HG02981 (cell line): Measurements from ENCODE around the gene ARHGAP11A.
A peak's percentile ranks its signal among the peaks of the same experiment; 100 is the strongest.
"Not testable (repeated sequence)": the region's sequence is repeated elsewhere in the genome, so short reads cannot be mapped to it uniquely, and the experiment has no call there.

Experiments
- ATAC-seq: cut with Tn5 transposase; IDR thresholded peaks from one replicate; pipeline ENCODE4 v1.9.1; 2021; ENCODE audit warnings: mild to moderate bottlenecking, moderate library complexity; ENCODE audit not compliant: unreplicated experiment

The ARHGAP11A gene, protein sequence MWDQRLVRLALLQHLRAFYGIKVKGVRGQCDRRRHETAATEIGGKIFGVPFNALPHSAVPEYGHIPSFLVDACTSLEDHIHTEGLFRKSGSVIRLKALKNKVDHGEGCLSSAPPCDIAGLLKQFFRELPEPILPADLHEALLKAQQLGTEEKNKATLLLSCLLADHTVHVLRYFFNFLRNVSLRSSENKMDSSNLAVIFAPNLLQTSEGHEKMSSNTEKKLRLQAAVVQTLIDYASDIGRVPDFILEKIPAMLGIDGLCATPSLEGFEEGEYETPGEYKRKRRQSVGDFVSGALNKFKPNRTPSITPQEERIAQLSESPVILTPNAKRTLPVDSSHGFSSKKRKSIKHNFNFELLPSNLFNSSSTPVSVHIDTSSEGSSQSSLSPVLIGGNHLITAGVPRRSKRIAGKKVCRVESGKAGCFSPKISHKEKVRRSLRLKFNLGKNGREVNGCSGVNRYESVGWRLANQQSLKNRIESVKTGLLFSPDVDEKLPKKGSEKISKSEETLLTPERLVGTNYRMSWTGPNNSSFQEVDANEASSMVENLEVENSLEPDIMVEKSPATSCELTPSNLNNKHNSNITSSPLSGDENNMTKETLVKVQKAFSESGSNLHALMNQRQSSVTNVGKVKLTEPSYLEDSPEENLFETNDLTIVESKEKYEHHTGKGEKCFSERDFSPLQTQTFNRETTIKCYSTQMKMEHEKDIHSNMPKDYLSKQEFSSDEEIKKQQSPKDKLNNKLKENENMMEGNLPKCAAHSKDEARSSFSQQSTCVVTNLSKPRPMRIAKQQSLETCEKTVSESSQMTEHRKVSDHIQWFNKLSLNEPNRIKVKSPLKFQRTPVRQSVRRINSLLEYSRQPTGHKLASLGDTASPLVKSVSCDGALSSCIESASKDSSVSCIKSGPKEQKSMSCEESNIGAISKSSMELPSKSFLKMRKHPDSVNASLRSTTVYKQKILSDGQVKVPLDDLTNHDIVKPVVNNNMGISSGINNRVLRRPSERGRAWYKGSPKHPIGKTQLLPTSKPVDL

DNA sequence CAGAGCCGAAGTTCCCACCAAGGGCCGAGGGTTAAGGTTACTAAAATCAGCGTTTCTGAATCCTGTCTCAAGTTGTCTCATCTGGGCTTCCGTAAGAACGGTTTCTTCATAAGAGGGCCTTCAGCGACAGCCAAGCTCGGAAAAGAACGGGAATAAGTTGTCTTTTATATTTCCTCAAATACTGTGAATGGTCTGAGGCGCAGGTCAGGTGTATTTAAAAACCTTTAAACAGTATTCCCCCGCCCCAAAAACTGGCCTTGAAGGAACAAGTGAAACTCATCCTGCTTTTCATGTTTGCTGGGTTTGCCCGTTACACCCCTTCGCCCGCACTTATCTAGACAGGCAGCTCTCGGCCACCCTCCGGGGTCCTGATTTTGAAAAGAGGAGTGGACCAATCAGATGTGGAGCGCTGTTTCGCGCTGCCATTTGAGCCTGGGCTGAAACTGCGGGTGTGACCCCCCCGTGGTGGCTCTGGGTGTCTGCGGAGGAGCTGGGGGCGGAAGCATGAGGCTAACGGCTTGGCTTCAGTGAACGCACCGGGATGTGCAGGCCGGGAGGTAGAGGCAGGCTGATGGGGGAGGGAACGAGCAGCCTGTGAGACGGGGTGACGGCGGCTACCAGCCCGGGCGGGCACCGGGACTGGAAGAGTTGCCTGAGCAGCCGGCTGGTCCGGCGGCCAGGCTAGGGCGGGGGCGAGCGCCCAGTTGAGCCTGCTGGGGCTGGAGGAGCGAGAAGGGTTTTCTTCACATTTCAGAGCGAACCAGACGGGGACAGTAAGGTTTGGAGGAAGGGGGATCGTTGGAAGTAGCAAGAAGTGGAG, at the start of gene ARHGAP11A:
Gene ARHGAP11A, plus strand, starts transcription at position 454 of the 820 bp plus-strand sequence. CDS start 708 bp downstream, outside the sequence.
- peak; percentile 68 for ATAC-seq

GRCh38 chr15:32568988-32569387, 46.3 kb upstream of the ARHGAP11A start:
- ATAC-seq: not testable (repeated sequence)

DNA sequence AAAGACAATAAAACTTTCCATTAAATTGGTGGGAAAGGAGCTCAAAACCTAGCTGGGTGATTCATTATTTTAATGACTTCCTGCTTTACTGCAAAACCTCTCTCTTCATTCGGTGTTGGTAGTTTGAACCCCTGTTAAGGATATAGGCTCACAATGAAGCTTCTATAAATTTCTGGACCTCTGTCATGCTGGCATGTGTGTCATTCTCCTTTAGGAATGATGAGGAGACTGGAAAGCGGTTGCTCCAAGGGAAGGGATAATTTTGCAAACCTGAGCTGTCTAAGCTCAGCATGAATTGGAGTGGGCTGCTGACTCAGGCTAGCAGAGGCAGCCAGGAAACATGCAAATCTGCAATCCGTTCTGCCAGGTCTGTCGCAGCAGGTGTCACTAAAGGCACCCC, 36.8 kb upstream of the ARHGAP11A start:
- ATAC-seq: not testable (repeated sequence)

DNA sequence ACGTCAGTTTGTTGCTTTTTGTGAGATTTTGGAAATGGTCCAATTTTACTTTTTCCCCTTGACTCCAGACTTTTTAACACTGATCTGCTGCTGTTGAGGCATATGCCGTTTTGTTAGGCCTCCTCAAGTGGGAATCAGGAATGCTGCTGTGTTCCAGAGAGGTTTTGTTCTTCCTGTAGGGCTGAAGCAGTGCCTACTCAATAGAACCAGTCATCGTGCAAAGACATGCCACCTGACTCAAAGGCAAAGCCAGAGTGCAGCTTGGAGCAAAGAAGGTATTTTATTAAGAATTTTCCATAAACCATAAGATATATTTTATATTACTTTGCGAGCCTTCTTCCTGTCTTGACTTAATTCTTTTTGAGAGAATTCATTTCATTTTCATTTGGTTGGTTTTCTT, 29.5 kb upstream of the ARHGAP11A start:
- ATAC-seq: not testable (repeated sequence)

DNA sequence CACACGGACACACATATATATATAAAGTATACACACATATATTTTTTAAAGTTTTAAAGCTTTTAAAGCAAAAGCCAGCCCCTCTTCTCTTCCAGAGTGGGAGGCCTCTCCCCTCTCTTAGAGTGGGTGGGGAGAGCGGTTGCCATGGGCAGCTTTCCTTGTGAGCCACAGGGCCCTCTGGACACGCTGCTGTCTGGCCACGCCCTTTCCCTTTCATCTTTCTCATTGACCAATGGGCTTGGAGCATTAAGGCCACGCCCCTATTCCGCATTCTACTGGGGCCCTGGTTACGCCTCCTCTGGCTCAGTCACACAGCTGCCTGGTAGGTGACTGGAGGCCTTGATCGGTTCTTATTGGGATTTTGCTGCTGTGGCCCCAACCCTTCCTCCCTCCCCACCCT, 22.2 kb upstream of the ARHGAP11A start, which contains the start of gene GOLGA8N:
Gene GOLGA8N, plus strand, starts transcription at position 306 of the 400 bp plus-strand sequence.
- ATAC-seq: not testable (repeated sequence)

- not testable (repeated sequence) for ATAC-seq
Measured at GRCh38 chr15:32609518-32609917, 5.8 kb upstream of the ARHGAP11A start.

GRCh38 chr15:32610719-32611118, 4.6 kb upstream of the ARHGAP11A start:
- not testable (repeated sequence) for ATAC-seq

- peak; percentile 24 for ATAC-seq
Measured at GRCh38 chr15:32614712-32615050, 623 bp upstream of the ARHGAP11A start.

- ATAC-seq: not testable (repeated sequence)
Measured at GRCh38 chr15:32615871-32616426, 645 bp downstream of the ARHGAP11A start.

GRCh38 chr15:32636410-32636809, 21.1 kb downstream of the ARHGAP11A start:
- no peak for ATAC-seq

GRCh38 chr15:32636908-32637567, 21.7 kb downstream of the ARHGAP11A start:
- ATAC-seq: no peak

GRCh38 chr15:32637704-32638103, 22.4 kb downstream of the ARHGAP11A start:
- no peak for ATAC-seq

DNA sequence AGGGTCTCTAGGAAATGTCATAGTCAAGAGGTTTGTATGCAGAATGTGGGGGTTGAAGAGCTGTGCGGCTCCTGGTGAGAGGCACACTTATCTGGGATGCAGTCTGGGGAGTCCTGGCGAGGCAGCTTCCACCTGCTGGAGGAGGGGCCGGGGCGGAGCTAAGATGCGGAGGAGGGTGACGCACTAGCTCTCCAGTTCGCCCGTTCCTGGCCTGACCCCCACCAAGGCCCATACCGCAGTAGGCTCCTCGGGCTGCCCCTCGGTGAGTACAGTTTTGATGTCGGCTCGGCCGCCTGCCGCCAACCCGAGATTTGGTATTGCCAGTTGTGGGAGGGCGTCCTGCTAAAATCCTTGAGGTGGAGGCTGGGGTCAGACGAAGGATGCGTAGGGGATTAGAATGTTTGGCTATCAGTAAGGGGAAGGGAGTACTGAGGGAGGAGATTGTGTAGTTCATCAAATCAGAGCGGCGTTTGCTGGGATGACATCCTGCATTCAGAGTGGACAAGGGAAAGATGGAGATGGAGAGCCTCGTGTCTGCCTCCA, 26.3 kb downstream of the ARHGAP11A start, which contains the start of gene SCG5:
Gene SCG5, plus strand, starts transcription at position 194 of the 543 bp plus-strand sequence. CDS start 1,883 bp downstream, outside the sequence.
- no peak for ATAC-seq

DNA sequence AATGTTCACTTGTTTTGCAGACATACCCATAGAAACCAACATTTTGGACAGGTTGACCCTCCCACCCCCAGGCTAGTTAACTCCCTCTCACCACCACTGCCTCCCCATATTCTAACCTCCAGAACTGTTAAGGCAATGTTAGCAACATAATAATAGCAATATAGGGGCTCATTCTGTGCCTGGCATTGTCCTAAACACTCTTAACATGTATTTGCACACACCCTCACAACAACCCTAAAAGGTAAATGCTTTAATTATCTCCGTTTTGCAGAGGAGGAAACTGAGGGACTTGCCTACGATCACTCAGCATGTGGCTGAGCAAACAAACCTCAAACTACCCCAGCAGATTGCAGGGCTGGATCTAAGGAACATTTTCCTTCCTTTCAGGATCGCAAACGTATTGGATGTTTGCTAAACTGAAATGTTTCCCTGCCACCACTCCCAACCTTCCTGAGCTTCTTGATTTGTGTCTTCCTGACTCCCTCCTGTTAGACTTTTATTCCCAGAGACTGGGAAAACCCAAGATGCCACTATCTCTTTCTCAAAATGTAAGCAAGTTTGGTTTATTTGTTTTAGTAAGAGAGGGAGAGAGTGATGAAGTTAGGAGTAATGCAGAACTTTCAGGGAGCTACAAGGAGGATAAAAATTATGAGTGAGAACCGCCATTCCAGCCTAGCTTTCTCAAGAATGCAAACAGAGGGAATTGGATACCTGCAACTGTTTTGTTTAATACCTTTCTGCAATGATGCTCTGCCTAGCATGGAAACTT, 27.5 kb downstream of the ARHGAP11A start:
- no peak for ATAC-seq

- no peak for ATAC-seq
Measured at GRCh38 chr15:32643907-32644445, 28.7 kb downstream of the ARHGAP11A start.

DNA sequence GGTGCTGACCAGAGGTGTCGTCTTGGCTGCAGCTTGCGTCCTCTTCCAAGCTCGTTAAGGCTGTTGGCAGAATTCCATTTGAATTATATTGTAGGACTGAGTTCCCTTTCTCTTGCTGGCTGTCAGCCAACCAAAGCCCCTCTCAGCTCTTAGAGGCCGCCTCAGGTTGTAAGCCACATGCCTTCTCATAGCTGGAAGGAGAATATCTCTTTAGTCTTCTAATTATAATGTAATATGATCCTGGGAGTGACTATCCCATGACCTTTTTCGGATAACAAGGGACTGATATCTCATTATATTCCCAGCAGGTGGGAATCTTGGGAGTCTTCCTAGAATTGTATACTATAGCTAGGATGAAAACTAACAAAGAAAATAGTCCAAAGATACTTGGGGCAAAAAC, 31.0 kb downstream of the ARHGAP11A start:
- no peak for ATAC-seq

DNA sequence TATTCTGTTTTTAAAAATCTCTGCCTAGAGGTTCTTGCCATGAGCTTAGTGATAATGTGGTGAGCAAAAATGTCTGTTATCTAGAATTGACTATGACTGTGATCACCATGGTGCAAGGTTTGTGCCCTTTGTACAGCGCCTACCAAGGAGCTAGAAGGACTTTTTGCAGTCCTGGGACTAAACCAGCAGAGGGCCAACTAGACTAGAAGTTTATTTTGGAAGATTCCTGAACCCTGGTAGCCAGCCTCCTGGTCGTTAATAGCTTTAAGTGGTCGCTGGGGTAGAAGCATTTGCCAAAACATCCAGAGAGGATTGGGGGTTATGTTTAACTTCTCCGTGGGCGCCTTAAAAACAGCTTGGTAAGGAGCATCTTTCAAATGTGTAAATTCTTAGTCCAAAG, 34.0 kb downstream of the ARHGAP11A start:
- ATAC-seq: no peak

GRCh38 chr15:32651229-32651837, 36.0 kb downstream of the ARHGAP11A start:
- ATAC-seq: peak; percentile 67
